ENCODE data around the gene AMPD2. TPM values are rescaled to one million over a fixed set of nuclear protein-coding genes. Genes with fewer than 3 reads are reported as not detected.

AMPD2 gene
- total and polyA plus RNA-seq, 2 of the 8 experiments (the other 6 are each of a cell fraction or from before 2014, with no cell fraction given): 37.2 to 67.7 TPM

- H3K23ac ChIP-seq (ENCODE audit: insufficient read length): no peak overlapping the region
- H2BK120ac ChIP-seq (replicated peaks; ENCODE audit: low read depth, low read length): no peak overlapping the region
- no peak overlapping the region for H3K18ac ChIP-seq (ENCODE audit: extremely low read depth, low read length)
- H2BK12ac ChIP-seq (ENCODE audit: low read depth, low read length): no peak overlapping the region
- H2BK20ac ChIP-seq (ENCODE audit: low read length): no peak overlapping the region
- no peak overlapping the region for H3K9ac ChIP-seq (replicated peaks in 1 of 4; ENCODE audit: extremely low read depth in 1 of 4, low read depth in 3 of 4, low read length in 3 of 4)
- no peaks in the 10 kb centered on the region for H3K23me2 ChIP-seq (ENCODE audit: low read depth, low read length)
- no peak for TF ChIP-seq TBP (IDR thresholded peaks at IDR 0.05; ENCODE audit: low read depth, low read length)
- TF ChIP-seq RXRA (IDR thresholded peaks at IDR 0.05; ENCODE audit: insufficient read depth, low read depth, low read length): no peak
- TF ChIP-seq ATF3 (IDR thresholded peaks at IDR 0.05; ENCODE audit: insufficient read depth, low read depth, low read length): no peak
- TF ChIP-seq E2F6 (IDR thresholded peaks at IDR 0.05): no peak
- TF ChIP-seq USF2 (IDR thresholded peaks at IDR 0.05; ENCODE audit: low read length): no peak
- TF ChIP-seq HDAC6 (IDR thresholded peaks at IDR 0.05; ENCODE audit: low read depth, low read length): no peak
- no peak for TF ChIP-seq BRCA1 (IDR thresholded peaks at IDR 0.05; ENCODE audit: low read depth, low read length)
- TF ChIP-seq POLR2A (IDR thresholded peaks at IDR 0.05; ENCODE audit: control extremely low read depth in 1 of 2, low read depth in 2 of 2, low read length in 2 of 2): no peak
- TF ChIP-seq RAD21 (IDR thresholded peaks at IDR 0.05 in 1 of 2, conservative IDR thresholded peaks at IDR 0.05 in 1 of 2; ENCODE audit: low read depth in 2 of 2, low read length in 2 of 2): no peak
- no peak for TF ChIP-seq ASH2L (IDR thresholded peaks at IDR 0.05; ENCODE audit: low read length)
- TF ChIP-seq KDM4A (IDR thresholded peaks at IDR 0.05; ENCODE audit: low read depth, low read length, severe bottlenecking): no peak
- no peak for TF ChIP-seq TAF7 (optimal IDR thresholded peaks at IDR 0.05; ENCODE audit: borderline replicate concordance, low read depth, low read length)
- no peaks in the 10 kb centered on the region for H3K79me1 ChIP-seq (ENCODE audit: low read depth, low read length)
- H3K14ac ChIP-seq (ENCODE audit: insufficient read length): no peak overlapping the region
- FAIRE-seq: no peak
- H3K9me3 ChIP-seq (ENCODE audit: insufficient read depth in 2 of 2, low read depth in 1 of 2, low read length in 1 of 2): no peaks in the 10 kb centered on the region
- no peaks in the 10 kb centered on the region for H3K4me1 ChIP-seq (replicated peaks in 1 of 4; ENCODE audit: control insufficient read depth in 3 of 4, insufficient read depth in 4 of 4, low read length in 3 of 4)
- 89% methylated on average over 2 of the region's 2 CpGs; no CpG with 5 or more reads in 1 of the 2 experiments for WGBS, 2 experiments (ENCODE audit: extremely low coverage in 1 of 2, insufficient coverage in 1 of 2, insufficient read length in 1 of 2, insufficient replicate concordance in 2 of 2, low coverage in 1 of 2, low lambda C conversion rate in 2 of 2, missing lambda C conversion rate in 1 of 2)
- H2AK5ac ChIP-seq (ENCODE audit: low read depth, low read length): no peak overlapping the region
- H4K5ac ChIP-seq (ENCODE audit: insufficient read length, low read depth, low read length): no peak overlapping the region
- H3K36me3 ChIP-seq (ENCODE audit: control insufficient read depth in 2 of 4, insufficient read depth in 4 of 4, low read length in 3 of 4): peaks cover 0 to 30% (median 5%) of the 10 kb centered on the region in 4 experiments; a peak in 4 of 8 replicates
- no peak overlapping the region for H3K4me2 ChIP-seq (ENCODE audit: insufficient read depth in 1 of 2, low read depth in 2 of 2, low read length in 2 of 2)
- no peaks in the 10 kb centered on the region for H4K20me1 ChIP-seq (replicated peaks in 1 of 2; ENCODE audit: control insufficient read depth in 1 of 2, insufficient read depth in 2 of 2, low read length in 2 of 2)
- no peaks in the 10 kb centered on the region for H3K27me3 ChIP-seq (replicated peaks in 1 of 4; ENCODE audit: control insufficient read depth in 3 of 4, extremely low read depth in 1 of 4, insufficient read depth in 3 of 4, low read length in 3 of 4)
- DNase-seq (ENCODE audit: low read depth in 1 of 2, low spot score in 2 of 2): no peak
- no peak overlapping the region for H3K4ac ChIP-seq (replicated peaks; ENCODE audit: insufficient read length, low read depth, low read length)
- no peak overlapping the region for H3K27ac ChIP-seq (ENCODE audit: low read depth, low read length)
- no peak overlapping the region for H4K8ac ChIP-seq (ENCODE audit: extremely low read depth, insufficient read depth, low read length)
- no peak overlapping the region for H4K91ac ChIP-seq (replicated peaks; ENCODE audit: insufficient read length, low read length)
- H3K79me2 ChIP-seq (ENCODE audit: control insufficient read depth in 1 of 2, insufficient read depth in 2 of 2, low read length in 2 of 2): no peaks in the 10 kb centered on the region
- no peak overlapping the region for H3K4me3 ChIP-seq (ENCODE audit: extremely low read depth in 1 of 4, insufficient read depth in 2 of 4, low read depth in 3 of 4, low read length in 4 of 4)
- ChIA-PET POLR2A (ENCODE audit: partially characterized antibody) (no interaction called here), CTCF (ENCODE audit: partially characterized antibody) (interaction anchor here (0.7 to 1.6 kb wide), 5 partner anchors 10 to 60 kb away, joined by 3 to 9 read pairs (median 3); no protein-coding TSS in a partner anchor)
- no peak overlapping the region for H3K56ac ChIP-seq (replicated peaks; ENCODE audit: insufficient read length, low read depth, low read length)
- no peak overlapping the region for H2BK15ac ChIP-seq (ENCODE audit: low read length)
- H2BK5ac ChIP-seq (ENCODE audit: low read depth, low read length): no peak overlapping the region
- H2AFZ ChIP-seq (ENCODE audit: low read length): no peak overlapping the region
These were observed 24.1 kb upstream of the AMPD2 start for GRCh38 chr1:109595531-109595930.

All from H1 (cell line).